GM12874 (cell line): ENCODE data around the gene STRADA.

Source experiments
- TF ChIP-seq, protein P1 (sequence below): IDR thresholded peaks from 2 replicates; pipeline ENCODE4 v1.5.1; 2011; ENCODE audit warnings: low read depth, mild to moderate bottlenecking, control low read depth, low read length, moderate library complexity; ENCODE audit not compliant: insufficient read depth

Gene STRADA

DNA sequence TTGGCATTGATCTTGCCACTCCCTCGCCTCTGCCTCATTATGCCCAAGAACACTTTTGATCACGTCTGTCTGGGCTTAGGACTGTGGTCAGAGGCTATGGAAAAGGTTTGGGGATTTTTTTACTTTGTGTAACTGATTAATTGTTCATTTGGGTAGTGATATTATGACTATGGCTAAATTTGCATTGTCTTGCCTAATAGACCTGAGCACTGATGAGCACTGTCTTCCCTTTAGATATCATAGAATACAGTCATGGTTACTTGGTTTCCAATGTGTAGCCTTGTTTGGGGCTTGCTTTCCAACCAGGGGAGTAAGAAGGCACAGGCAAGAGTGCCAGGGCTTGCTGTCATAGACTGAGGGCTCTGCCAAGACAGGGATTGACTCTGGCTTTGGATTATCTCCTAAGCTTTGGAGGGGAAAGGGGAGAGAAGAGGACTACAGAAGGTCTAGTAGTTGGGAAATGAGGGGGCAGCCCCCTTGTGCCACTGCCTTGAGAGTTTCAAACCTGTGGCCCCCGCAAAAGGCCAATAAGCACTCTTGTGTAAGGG lies 55.4 kb downstream of the STRADA start:
- TF ChIP-seq, protein P1, sequence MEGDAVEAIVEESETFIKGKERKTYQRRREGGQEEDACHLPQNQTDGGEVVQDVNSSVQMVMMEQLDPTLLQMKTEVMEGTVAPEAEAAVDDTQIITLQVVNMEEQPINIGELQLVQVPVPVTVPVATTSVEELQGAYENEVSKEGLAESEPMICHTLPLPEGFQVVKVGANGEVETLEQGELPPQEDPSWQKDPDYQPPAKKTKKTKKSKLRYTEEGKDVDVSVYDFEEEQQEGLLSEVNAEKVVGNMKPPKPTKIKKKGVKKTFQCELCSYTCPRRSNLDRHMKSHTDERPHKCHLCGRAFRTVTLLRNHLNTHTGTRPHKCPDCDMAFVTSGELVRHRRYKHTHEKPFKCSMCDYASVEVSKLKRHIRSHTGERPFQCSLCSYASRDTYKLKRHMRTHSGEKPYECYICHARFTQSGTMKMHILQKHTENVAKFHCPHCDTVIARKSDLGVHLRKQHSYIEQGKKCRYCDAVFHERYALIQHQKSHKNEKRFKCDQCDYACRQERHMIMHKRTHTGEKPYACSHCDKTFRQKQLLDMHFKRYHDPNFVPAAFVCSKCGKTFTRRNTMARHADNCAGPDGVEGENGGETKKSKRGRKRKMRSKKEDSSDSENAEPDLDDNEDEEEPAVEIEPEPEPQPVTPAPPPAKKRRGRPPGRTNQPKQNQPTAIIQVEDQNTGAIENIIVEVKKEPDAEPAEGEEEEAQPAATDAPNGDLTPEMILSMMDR: no peak

DNA sequence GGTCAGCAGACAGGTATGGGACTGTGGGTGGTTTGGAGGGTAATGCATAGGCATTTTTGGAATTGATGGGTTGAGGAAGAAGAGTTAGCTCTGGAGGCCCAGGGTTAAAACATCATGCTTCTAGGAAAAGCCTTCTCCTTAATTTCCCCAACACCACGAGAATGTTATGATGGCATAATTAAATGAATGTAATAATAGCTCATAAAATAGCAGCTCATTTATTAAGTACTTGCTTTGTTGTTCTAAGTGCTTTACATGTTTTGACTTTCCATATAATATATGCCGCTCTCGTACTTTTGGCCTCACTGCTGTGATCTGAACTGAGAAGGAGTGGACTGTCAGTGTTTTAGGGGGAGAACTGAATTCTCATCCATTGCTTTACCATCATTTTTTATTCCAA lies 56.0 kb downstream of the STRADA start:
- TF ChIP-seq, protein P1: no peak

DNA sequence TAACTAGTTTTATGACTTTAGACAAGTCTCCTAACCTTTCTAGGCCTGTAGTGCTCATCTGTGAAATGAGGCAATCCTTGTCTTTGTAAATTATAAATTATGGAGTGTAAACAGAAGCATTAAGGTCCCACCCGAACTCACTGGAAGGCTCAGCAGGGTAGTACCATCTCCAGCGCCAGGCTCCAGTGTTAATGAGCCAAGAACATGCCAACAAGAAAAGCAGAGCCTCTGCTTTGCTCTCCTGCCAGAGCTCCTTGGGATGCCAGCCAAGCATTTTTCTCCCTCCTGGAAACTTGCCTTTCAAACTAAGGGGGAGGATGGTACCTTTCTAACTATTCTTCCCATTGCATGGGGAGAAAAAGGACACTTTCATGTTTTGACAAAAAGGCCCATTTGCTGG lies 56.6 kb downstream of the STRADA start:
- TF ChIP-seq, protein P1: no peak

DNA sequence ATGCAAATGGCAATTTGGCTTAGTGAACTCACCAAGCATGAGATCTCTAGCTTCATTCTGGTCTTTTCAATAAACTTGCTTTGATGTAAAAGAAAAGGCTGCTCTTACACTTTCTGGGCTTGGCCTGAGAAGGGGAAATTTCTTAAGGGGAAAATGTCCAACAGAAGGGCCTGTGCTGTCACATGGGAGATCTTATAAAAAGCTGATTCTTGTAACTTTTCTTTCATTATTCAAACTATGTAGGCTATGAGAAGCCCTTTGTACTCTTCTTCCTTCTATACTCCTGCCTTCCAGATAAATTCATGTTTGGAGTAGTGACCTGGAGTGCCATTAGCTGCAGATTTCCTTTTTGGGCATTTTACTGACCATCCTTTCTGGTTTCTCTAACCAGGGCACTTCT lies 58.6 kb downstream of the STRADA start:
- TF ChIP-seq, protein P1: no peak

DNA sequence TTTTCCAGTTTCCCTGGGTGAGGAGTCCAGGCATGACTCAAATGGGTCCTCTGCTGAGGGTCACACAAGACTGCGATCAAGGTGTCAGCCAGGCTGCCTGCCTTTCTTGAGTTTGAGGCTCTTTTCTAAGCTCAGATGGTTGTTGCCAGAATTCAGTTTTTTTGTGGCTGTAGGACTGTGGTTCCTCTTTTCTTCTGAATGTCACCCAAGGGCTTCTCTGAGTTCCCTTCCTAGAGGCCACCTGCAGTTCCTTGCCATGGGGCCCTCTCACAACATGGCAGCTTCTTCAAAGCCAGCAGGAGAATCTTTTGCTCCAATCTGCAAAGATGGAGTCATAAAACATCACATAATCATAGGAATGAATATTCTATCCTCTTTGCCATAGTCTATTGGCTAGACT lies 59.2 kb downstream of the STRADA start:
- TF ChIP-seq, protein P1: no peak

DNA sequence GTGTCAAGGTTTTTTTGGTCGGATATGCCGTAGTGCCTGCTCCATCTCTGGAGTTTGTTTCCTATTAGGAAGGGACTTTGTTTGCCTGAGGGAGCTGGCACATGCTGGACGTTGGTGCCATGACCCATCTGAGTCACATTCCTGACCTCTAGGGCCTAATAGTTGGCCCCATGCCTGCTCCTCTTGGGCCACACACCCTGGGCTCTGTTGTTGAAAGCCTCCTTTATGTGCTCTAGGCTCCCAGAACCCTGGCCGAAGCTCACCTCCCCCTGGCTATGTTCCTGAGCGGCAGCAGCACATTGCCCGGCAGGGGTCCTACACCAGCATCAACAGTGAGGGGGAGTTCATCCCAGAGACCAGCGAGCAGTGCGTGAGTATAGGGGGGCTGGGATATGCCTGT lies 60.1 kb downstream of the STRADA start:
- TF ChIP-seq, protein P1: no peak

DNA sequence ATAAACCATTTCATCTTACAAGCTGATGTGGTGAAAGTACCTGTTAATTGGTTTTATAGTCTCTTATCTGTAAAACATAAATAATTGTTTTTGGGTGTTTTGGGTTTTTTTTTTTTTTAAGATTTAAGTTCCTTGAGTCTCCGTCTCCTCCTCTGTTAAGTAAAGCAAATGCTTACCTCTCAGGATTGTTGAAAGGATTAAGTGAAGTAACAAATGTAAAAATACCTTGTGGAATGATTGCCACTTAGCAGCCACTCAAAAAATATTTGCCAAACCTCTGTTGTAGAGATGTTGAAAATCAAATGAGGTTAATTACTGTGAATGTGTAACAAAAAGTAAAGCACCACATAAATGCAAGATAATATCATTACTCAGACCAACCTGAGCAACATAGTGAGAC lies 60.9 kb downstream of the STRADA start:
- TF ChIP-seq, protein P1: no peak
